ENCODE data around the gene SIMC1. TPM values are rescaled to one million over a fixed set of nuclear protein-coding genes. Genes with fewer than 3 reads are reported as not detected.

The SIMC1 gene
- total and polyA plus RNA-seq, 2 of the 4 experiments (the other 2 are of a cell fraction), result 8.2 to 11.7 TPM

DNA sequence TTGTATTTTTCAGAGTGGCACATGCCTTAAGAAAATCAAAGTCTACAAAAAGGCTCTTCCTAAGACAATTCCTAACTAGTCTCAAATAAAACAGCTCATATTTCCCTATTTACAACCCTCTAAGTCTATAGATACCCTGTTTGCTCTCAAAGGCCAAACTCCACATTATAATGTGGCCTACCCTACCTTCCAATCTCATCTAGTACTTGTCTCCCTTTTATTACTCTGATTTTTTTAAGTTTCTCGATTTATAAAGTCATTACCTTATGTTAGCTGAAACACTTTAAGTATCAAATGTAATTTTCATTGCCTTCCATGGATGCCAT, 103.9 kb downstream of the SIMC1 start:
- ATAC-seq (ENCODE audit: low read depth) (no peak), DNase-seq (no peak)
- Histone ChIP-seq H3K27me3 (ENCODE audit: control insufficient read depth, insufficient read depth, low read length) (no peaks in the 10 kb centered on the region), H3K9ac (ENCODE audit: low read depth, low read length) (no peak overlapping the region), H3K4me1 (ENCODE audit: control insufficient read depth, insufficient read depth, low read length) (no peaks in the 10 kb centered on the region), H3K56ac (ENCODE audit: extremely low read depth, insufficient read depth, low read length) (no peak overlapping the region), H3K27ac (ENCODE audit: insufficient read depth, low read length) (no peak overlapping the region), H3K18ac (ENCODE audit: low read depth, low read length) (no peak overlapping the region), H3K9me1 (ENCODE audit: insufficient read depth, low read length) (no peaks in the 10 kb centered on the region), H3K4me2 (ENCODE audit: low read depth, low read length) (no peak overlapping the region), H2BK15ac (ENCODE audit: low read depth, low read length) (no peak overlapping the region), H3K79me1 (ENCODE audit: low read depth in 1 of 2, low read length in 2 of 2) (no peaks in the 10 kb centered on the region; a peak in 1 of 4 replicates), H3K36me3 (ENCODE audit: control insufficient read depth, insufficient read depth, low read length) (peaks cover 31% of the 10 kb centered on the region), H3K14ac (replicated peaks; ENCODE audit: low read depth, low read length) (no peak overlapping the region), H3K9me3 (ENCODE audit: control insufficient read depth, insufficient read depth, low read length) (no peaks in the 10 kb centered on the region), H2BK5ac (ENCODE audit: low read depth, low read length, poor library complexity, severe bottlenecking) (no peak overlapping the region), H4K20me1 (ENCODE audit: insufficient read depth, low read length) (no peaks in the 10 kb centered on the region), H4K5ac (ENCODE audit: low read depth, low read length) (no peak overlapping the region), H2BK20ac (ENCODE audit: low read depth, low read length) (no peak overlapping the region), H3K4me3 (ENCODE audit: insufficient read depth, low read depth, low read length) (no peak overlapping the region), H2AFZ (replicated peaks; ENCODE audit: low read length, poor library complexity) (no peak overlapping the region), H2BK120ac (ENCODE audit: low read depth, low read length) (no peak overlapping the region), H4K91ac (ENCODE audit: insufficient read depth, low read depth, low read length) (no peak overlapping the region), H3K23ac (ENCODE audit: low read depth, low read length) (no peak overlapping the region), H3K4ac (ENCODE audit: low read depth, low read length) (no peak overlapping the region), H4K8ac (ENCODE audit: low read depth in 2 of 2, low read length in 2 of 2) (no peak overlapping the region), H2AK5ac (ENCODE audit: low read depth, low read length) (no peak overlapping the region), H2AK9ac (replicated peaks; ENCODE audit: low read depth, low read length, poor library complexity) (no peak overlapping the region)
- ChIA-PET POLR2A (ENCODE audit: unreplicated experiment) (no interaction called here), CTCF (no interaction called here)
- no CpG with 5 or more reads among the region's 1 CpG for WGBS, 2 experiments (ENCODE audit: extremely low coverage in 2 of 2, insufficient read length in 1 of 2)
- in situ Hi-C loops (cut with MboI; ENCODE audit: low sequenced_read_pairs) (loop anchor here (25.0 kb wide), 1 partner anchor 605 kb away; no protein-coding TSS in a partner anchor), intact Hi-C loops (cut with micrococcal nuclease) (no loop called here), dilution Hi-C loops (cut with HindIII; ENCODE audit: low sequenced_read_pairs, unreplicated experiment) (no loop called here)
- TF ChIP-seq CEBPB (IDR thresholded peaks at IDR 0.05; ENCODE audit: low read depth, low read length), result no peak
- TF ChIP-seq, protein P1, sequence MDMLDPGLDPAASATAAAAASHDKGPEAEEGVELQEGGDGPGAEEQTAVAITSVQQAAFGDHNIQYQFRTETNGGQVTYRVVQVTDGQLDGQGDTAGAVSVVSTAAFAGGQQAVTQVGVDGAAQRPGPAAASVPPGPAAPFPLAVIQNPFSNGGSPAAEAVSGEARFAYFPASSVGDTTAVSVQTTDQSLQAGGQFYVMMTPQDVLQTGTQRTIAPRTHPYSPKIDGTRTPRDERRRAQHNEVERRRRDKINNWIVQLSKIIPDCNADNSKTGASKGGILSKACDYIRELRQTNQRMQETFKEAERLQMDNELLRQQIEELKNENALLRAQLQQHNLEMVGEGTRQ (IDR thresholded peaks at IDR 0.05; ENCODE audit: low read depth, low read length), result no peak
- TF ChIP-seq MAFK (IDR thresholded peaks at IDR 0.05; ENCODE audit: low read depth, low read length), result no peak
- no peak for TF ChIP-seq MAZ (IDR thresholded peaks at IDR 0.05; ENCODE audit: borderline replicate concordance, low read depth, low read length)
- TF ChIP-seq RFX5 (IDR thresholded peaks at IDR 0.05; ENCODE audit: low read depth, low read length), result no peak
- TF ChIP-seq SMC3 (IDR thresholded peaks at IDR 0.05; ENCODE audit: low read depth, low read length), result no peak
- TF ChIP-seq POLR2A (IDR thresholded peaks at IDR 0.05; ENCODE audit: low read depth, low read length), result no peak
- no peak for TF ChIP-seq FOS (IDR thresholded peaks at IDR 0.05; ENCODE audit: low read depth, low read length)
- TF ChIP-seq RCOR1 (IDR thresholded peaks at IDR 0.05; ENCODE audit: insufficient replicate concordance, low read length), result no peak
- TF ChIP-seq BHLHE40 (IDR thresholded peaks at IDR 0.05; ENCODE audit: low read depth, low read length), result no peak
- TF ChIP-seq, protein P2, sequence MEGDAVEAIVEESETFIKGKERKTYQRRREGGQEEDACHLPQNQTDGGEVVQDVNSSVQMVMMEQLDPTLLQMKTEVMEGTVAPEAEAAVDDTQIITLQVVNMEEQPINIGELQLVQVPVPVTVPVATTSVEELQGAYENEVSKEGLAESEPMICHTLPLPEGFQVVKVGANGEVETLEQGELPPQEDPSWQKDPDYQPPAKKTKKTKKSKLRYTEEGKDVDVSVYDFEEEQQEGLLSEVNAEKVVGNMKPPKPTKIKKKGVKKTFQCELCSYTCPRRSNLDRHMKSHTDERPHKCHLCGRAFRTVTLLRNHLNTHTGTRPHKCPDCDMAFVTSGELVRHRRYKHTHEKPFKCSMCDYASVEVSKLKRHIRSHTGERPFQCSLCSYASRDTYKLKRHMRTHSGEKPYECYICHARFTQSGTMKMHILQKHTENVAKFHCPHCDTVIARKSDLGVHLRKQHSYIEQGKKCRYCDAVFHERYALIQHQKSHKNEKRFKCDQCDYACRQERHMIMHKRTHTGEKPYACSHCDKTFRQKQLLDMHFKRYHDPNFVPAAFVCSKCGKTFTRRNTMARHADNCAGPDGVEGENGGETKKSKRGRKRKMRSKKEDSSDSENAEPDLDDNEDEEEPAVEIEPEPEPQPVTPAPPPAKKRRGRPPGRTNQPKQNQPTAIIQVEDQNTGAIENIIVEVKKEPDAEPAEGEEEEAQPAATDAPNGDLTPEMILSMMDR (conservative IDR thresholded peaks at IDR 0.05; ENCODE audit: low read depth, low read length), result no peak
- BruUV-seq (replicated peaks), result no TSS peak

Data from IMR-90 (cell line).